Measurements from ENCODE around the gene OR52B2. TPM values are rescaled to one million over a fixed set of nuclear protein-coding genes. Genes with fewer than 3 reads are reported as not detected.

OR52B2 gene
- total RNA-seq, 1 experiment from 2014 or later: not detected

DNA sequence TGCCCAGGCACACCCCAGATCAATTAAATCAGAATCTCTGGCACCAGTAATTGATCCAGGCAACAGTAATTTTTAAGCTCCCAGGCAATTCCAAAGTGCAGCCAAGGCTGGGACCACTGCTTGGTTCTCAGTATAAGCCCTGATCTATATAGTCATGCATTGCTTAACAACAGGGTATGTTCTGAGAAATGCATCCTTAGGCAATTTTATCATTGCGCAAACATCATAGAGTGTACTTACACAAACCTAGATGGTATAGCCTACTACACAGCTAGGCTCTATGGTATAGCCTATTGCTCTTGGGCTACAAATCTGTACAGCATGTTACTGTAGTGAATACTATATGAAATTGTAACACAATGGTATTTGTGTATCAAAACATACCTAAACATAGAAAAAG, 34.6 kb upstream of the OR52B2 start:
- WGBS (ENCODE audit: extremely low coverage, insufficient read length, low lambda C conversion rate): no CpG with 5 or more reads among the region's 1 CpG
- Histone ChIP-seq H3K79me1 (ENCODE audit: insufficient read depth, low read depth, low read length, poor library complexity, severe bottlenecking) (no peaks in the 10 kb centered on the region), H2BK5ac (ENCODE audit: insufficient read length, low read length) (no peak overlapping the region)

More for the DNA sequence above, 34.6 kb upstream of the OR52B2 start:
- no peak for DNase-seq
- H4K8ac ChIP-seq (replicated peaks; ENCODE audit: insufficient read length, low read depth, low read length): no peak overlapping the region
- H3K9ac ChIP-seq (ENCODE audit: extremely low read depth, insufficient read length, low read length): no peak overlapping the region
- H3K14ac ChIP-seq (ENCODE audit: insufficient read depth, low read length): no peak overlapping the region
- H3K9me3 ChIP-seq (ENCODE audit: control insufficient read depth, low read depth, low read length): no peaks in the 10 kb centered on the region
- peaks cover 8% of the 10 kb centered on the region in 2 experiments for H3K4me1 Mint-ChIP-seq
- H3K36me3 Mint-ChIP-seq (ENCODE audit: insufficient read depth in 1 of 3, low read depth in 3 of 3): peaks cover 5 to 18% (median 12%) of the 10 kb centered on the region in 3 experiments; a peak in 4 of 7 replicates
- no peaks in the 10 kb centered on the region for H3K79me2 ChIP-seq (ENCODE audit: insufficient read depth, low read length)
- no peak overlapping the region for H3K56ac ChIP-seq (ENCODE audit: insufficient read length, low read depth, low read length)
- no peak overlapping the region for H3K27ac Mint-ChIP-seq
- no peak overlapping the region for H4K91ac ChIP-seq (ENCODE audit: insufficient read length, low read depth, low read length)
- H2BK12ac ChIP-seq (ENCODE audit: insufficient read length, low read depth, low read length): no peak overlapping the region
- H3K4me3 Mint-ChIP-seq: no peak overlapping the region
- H3K4me2 ChIP-seq (ENCODE audit: insufficient read depth, insufficient read length, low read length): no peak overlapping the region
- no peak overlapping the region for H2BK120ac ChIP-seq (ENCODE audit: low read depth, low read length, poor library complexity, severe bottlenecking)
- H3K27ac ChIP-seq (ENCODE audit: insufficient read length, low read depth, low read length): no peak overlapping the region
- no peak overlapping the region for H3K4ac ChIP-seq (ENCODE audit: low read depth, low read length)
- H3K18ac ChIP-seq (ENCODE audit: insufficient read length, low read depth, low read length): no peak overlapping the region
- no peaks in the 10 kb centered on the region for H3K27me3 Mint-ChIP-seq (ENCODE audit: low read depth)
- no peaks in the 10 kb centered on the region for H3K9me3 Mint-ChIP-seq
- no peak overlapping the region for H3T11ph ChIP-seq (ENCODE audit: low read length)
- H2AK5ac ChIP-seq (ENCODE audit: insufficient read length, low read length): no peak overlapping the region
- no peaks in the 10 kb centered on the region for H4K20me1 ChIP-seq (ENCODE audit: control insufficient read depth, insufficient read depth, insufficient read length)
- no peak overlapping the region for H2BK15ac ChIP-seq (ENCODE audit: low read depth, low read length)
- peaks cover 3% of the 10 kb centered on the region; the same call in 1 of the 2 replicates for H3K4me1 ChIP-seq (ENCODE audit: insufficient read depth, low read length)
- no peak overlapping the region for H2BK20ac ChIP-seq (ENCODE audit: low read depth, low read length, poor library complexity, severe bottlenecking)
- TF ChIP-seq, protein P1, sequence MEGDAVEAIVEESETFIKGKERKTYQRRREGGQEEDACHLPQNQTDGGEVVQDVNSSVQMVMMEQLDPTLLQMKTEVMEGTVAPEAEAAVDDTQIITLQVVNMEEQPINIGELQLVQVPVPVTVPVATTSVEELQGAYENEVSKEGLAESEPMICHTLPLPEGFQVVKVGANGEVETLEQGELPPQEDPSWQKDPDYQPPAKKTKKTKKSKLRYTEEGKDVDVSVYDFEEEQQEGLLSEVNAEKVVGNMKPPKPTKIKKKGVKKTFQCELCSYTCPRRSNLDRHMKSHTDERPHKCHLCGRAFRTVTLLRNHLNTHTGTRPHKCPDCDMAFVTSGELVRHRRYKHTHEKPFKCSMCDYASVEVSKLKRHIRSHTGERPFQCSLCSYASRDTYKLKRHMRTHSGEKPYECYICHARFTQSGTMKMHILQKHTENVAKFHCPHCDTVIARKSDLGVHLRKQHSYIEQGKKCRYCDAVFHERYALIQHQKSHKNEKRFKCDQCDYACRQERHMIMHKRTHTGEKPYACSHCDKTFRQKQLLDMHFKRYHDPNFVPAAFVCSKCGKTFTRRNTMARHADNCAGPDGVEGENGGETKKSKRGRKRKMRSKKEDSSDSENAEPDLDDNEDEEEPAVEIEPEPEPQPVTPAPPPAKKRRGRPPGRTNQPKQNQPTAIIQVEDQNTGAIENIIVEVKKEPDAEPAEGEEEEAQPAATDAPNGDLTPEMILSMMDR (conservative IDR thresholded peaks at IDR 0.05): no peak
- H4K5ac ChIP-seq (ENCODE audit: insufficient read length, low read depth, low read length): no peak overlapping the region
- H3K27me3 ChIP-seq (ENCODE audit: insufficient read depth, low read length): no peaks in the 10 kb centered on the region
- H3K23me2 ChIP-seq (ENCODE audit: insufficient read length, low read depth, low read length, poor library complexity, severe bottlenecking): no peaks in the 10 kb centered on the region
- no peak overlapping the region for H3K23ac ChIP-seq (ENCODE audit: insufficient read length, low read depth, low read length)
- H2AFZ ChIP-seq (ENCODE audit: low read length): no peak overlapping the region
